ACC112 (cell line): ENCODE data around the gene ZNF678.
"Not testable (repeated sequence)": the region's sequence is repeated elsewhere in the genome, so short reads cannot be mapped to it uniquely, and the experiment has no call there.

ENCODE experiments used
- H2AFZ ChIP-seq: fragments of 200-600 bp; sonication (generic); one replicate; pipeline ENCODE4 v1.6.0; 2017; ENCODE audit warnings: antibody characterized with exemption, low read length; ENCODE audit not compliant: unreplicated experiment
- H3K27ac ChIP-seq: fragments of 200-600 bp; sonication (generic); 2 replicates; pipeline ENCODE4 v1.5.1; 2014; ENCODE audit warnings: low read depth, mild to moderate bottlenecking, antibody characterized with exemption, low read length, moderate library complexity
- H3K27me3 ChIP-seq: fragments of 200-600 bp; sonication (generic); 2 replicates; pipeline ENCODE4 v1.6.1; 2014; ENCODE audit warnings: mild to moderate bottlenecking, antibody characterized with exemption, low read length, moderate library complexity, mixed read lengths; ENCODE audit not compliant: insufficient read depth
- H3K36me3 ChIP-seq: fragments of 200-600 bp; sonication (generic); 2 replicates; pipeline ENCODE4 v1.6.1; 2016; ENCODE audit warnings: mild to moderate bottlenecking, antibody characterized with exemption, low read length, moderate library complexity, mixed read lengths; ENCODE audit not compliant: insufficient read depth
- H3K4me1 ChIP-seq: fragments of 200-600 bp; sonication (generic); one replicate; pipeline ENCODE4 v1.6.1; 2016; ENCODE audit warnings: low read length, mixed read lengths; ENCODE audit not compliant: insufficient read depth, unreplicated experiment, control insufficient read depth
- H3K4me3 ChIP-seq: fragments of 200-600 bp; sonication (generic); 2 replicates; pipeline ENCODE4 v1.5.1; 2014; ENCODE audit warnings: mild to moderate bottlenecking, low read depth, low read length
- H3K79me2 ChIP-seq: fragments of 200-600 bp; sonication (generic); one replicate; pipeline ENCODE4 v1.6.0; 2016; ENCODE audit warnings: low read length; ENCODE audit not compliant: control insufficient read depth, unreplicated experiment, insufficient read depth

ZNF678 gene

GRCh38 chr1:227603327-227603726 lies 40.0 kb downstream of the ZNF678 start:
- H3K27me3 ChIP-seq, result no peaks in the 10 kb centered on the region
- peaks cover 8% of the 10 kb centered on the region for H3K79me2 ChIP-seq
- no peak overlapping the region for H3K4me3 ChIP-seq
- no peak overlapping the region for H2AFZ ChIP-seq
- no peaks in the 10 kb centered on the region for H3K4me1 ChIP-seq
- H3K27ac ChIP-seq, result no peak overlapping the region
- peaks cover 6% of the 10 kb centered on the region; the same call in 1 of the 2 replicates for H3K36me3 ChIP-seq

DNA sequence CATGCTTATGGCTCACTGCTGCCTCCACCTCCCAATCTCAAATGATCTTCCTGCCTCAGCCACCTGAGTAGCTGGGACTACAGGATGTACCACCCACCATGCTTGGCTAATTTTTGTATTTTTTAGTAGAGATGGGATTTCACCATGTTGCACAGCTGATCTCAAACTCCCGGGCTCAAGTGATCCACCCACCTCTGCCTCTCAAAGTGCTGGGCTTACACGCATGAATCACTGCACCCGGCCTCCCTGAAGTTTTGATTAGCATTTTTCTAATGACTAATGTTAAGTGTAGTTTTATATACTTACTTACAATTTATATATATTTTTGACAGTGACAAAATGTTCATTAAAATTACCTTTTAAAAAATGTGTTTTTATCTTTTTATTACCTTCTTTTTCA lies 41.1 kb downstream of the ZNF678 start:
- Histone ChIP-seq H3K4me1 (no peaks in the 10 kb centered on the region), H3K79me2 (peaks cover 8% of the 10 kb centered on the region), H3K36me3 (peaks cover 6% of the 10 kb centered on the region; the same call in 1 of the 2 replicates), H3K4me3 (no peak overlapping the region), H3K27me3 (no peaks in the 10 kb centered on the region), H2AFZ (no peak overlapping the region), H3K27ac (no peak overlapping the region)

GRCh38 chr1:227606271-227606670 lies 42.9 kb downstream of the ZNF678 start:
- H3K27me3 ChIP-seq, H3K27ac ChIP-seq, H3K4me3 ChIP-seq, H3K36me3 ChIP-seq, H3K4me1 ChIP-seq, H3K79me2 ChIP-seq, H2AFZ ChIP-seq: not testable (repeated sequence)

GRCh38 chr1:227607336-227607898 lies 44.1 kb downstream of the ZNF678 start:
- H3K4me1 ChIP-seq, result no peaks in the 10 kb centered on the region
- peaks cover 4% of the 10 kb centered on the region for H3K79me2 ChIP-seq
- H3K4me3 ChIP-seq, result no peak overlapping the region
- no peaks in the 10 kb centered on the region for H3K27me3 ChIP-seq
- H3K36me3 ChIP-seq, result peaks cover 9% of the 10 kb centered on the region; the same call in 1 of the 2 replicates
- no peak overlapping the region for H3K27ac ChIP-seq
- H2AFZ ChIP-seq, result no peak overlapping the region

- Histone ChIP-seq H2AFZ (no peak overlapping the region), H3K27ac (no peak overlapping the region), H3K79me2 (no peaks in the 10 kb centered on the region), H3K36me3 (peaks cover 7% of the 10 kb centered on the region; the same call in 1 of the 2 replicates), H3K4me1 (no peaks in the 10 kb centered on the region), H3K27me3 (no peaks in the 10 kb centered on the region), H3K4me3 (no peak overlapping the region)
Measured at GRCh38 chr1:227612658-227613057, 49.3 kb downstream of the ZNF678 start.

DNA sequence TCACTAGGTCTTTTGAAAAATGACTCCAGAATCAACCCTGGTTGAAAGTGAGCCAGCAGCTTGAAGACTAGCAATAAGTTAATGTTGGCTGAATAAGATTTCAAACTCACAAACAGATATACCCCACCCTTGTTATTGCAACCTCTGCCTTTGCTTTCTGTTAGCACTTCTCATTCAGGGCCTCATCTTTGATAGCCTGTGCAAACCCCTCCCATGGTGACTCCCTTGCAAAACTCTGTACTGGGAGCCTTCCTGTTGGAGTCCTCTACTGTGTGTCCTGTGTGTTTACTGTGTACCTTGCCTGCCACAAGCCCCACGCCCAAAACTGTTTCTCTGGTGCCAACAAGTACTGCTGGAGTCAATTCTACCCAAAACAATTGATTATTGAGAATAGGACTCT lies 50.2 kb downstream of the ZNF678 start:
- H3K27ac ChIP-seq, result no peak overlapping the region
- H3K4me1 ChIP-seq, result no peaks in the 10 kb centered on the region
- H3K4me3 ChIP-seq, result no peak overlapping the region
- H3K27me3 ChIP-seq, result no peaks in the 10 kb centered on the region
- H2AFZ ChIP-seq, result no peak overlapping the region
- peaks cover 7% of the 10 kb centered on the region; the same call in 1 of the 2 replicates for H3K36me3 ChIP-seq
- no peaks in the 10 kb centered on the region for H3K79me2 ChIP-seq

DNA sequence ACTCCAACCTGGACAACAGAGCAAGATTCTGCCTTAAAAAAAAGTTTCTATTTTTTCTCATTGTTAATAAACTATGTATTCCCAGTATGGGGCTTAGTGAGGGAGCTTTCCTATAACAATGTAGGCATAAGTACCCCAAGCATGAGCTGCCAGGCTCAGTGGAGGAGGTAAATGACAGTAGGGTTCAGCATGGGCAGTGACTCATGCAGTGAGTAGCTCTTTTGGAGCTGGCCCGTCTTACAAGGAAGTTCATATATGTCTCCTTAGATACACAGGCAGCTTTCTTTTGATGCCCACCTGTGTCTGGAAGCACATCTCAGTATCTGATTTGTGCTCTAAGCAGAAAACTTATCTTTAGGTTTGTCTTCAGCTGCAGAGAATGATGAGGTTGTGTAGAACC lies 57.9 kb downstream of the ZNF678 start:
- H3K27me3 ChIP-seq, result no peaks in the 10 kb centered on the region
- H2AFZ ChIP-seq, result no peak overlapping the region
- H3K4me1 ChIP-seq, result no peaks in the 10 kb centered on the region
- no peak overlapping the region for H3K4me3 ChIP-seq
- peaks cover 5% of the 10 kb centered on the region; the same call in 1 of the 2 replicates for H3K36me3 ChIP-seq
- H3K79me2 ChIP-seq, result no peaks in the 10 kb centered on the region
- no peak overlapping the region for H3K27ac ChIP-seq

DNA sequence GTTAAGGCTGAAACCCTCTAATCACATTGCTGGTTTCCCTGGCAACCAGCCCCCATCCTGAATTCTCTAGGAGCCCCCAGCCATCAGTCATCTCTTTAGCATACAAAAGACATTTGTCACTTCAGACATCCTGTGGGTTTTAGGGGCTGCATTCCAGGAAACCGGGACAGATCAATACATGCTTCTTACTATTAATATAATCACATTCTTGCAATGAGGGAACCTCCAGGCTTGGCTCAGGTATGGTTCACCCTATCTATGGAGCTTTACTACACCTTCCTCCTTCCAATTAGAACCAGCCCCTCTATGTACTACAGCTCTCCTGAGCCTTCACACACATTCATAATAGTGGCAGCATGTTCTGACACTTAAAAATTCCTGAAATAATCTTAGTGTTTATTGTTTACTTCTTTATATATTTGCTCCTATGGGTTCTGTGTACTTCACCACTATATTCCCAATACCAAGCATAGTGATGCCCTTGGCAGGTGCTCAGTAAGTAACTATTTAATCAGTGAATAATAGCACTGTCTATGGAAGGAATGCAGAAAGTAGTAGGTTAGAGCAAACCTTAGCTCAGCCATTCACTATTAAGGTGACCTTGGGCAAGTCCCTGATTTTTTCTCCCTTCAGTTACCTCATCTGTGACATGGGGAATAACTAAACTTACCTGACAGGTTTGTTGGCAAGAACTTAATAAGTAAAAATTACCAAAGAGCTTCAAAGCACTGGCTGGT lies 59.6 kb downstream of the ZNF678 start:
- Histone ChIP-seq H2AFZ (no peak overlapping the region), H3K79me2 (no peaks in the 10 kb centered on the region), H3K4me3 (no peak overlapping the region), H3K4me1 (no peaks in the 10 kb centered on the region), H3K36me3 (peaks cover 5% of the 10 kb centered on the region; the same call in 1 of the 2 replicates), H3K27me3 (no peaks in the 10 kb centered on the region), H3K27ac (no peak overlapping the region)

- no peaks in the 10 kb centered on the region for H3K36me3 ChIP-seq
Measured at GRCh38 chr1:227632325-227632724, 69.0 kb downstream of the ZNF678 start.

DNA sequence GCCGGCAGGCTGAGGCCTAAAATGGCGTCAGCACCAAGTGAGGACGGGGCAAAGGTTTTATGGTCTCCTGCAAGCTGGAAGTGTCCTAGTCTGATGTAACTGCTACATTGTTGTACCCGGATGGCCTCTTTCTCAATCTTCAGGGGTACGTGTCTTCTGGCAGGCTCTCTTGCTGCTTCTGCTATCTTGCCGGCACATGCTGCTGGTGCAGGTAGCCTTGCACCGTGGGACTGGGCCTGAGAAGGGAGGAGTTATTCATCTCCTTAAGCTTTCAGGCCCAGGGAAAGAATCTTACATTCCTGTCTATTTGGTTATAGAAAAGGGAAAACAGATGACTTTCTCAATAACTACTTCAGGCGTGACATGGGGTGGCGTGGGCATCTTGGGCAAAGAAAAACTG lies 72.2 kb downstream of the ZNF678 start:
- no peak overlapping the region for H2AFZ ChIP-seq
- H3K4me3 ChIP-seq, result no peak overlapping the region
- no peaks in the 10 kb centered on the region for H3K4me1 ChIP-seq
- no peaks in the 10 kb centered on the region for H3K79me2 ChIP-seq
- no peak overlapping the region for H3K27ac ChIP-seq
- H3K27me3 ChIP-seq, result no peaks in the 10 kb centered on the region
- H3K36me3 ChIP-seq, result no peaks in the 10 kb centered on the region

More at GRCh38 chr1:227632325-227632724, 69.0 kb downstream of the ZNF678 start:
- H3K27ac ChIP-seq, result no peak overlapping the region
- H3K4me3 ChIP-seq, result no peak overlapping the region
- no peaks in the 10 kb centered on the region for H3K79me2 ChIP-seq
- no peaks in the 10 kb centered on the region for H3K27me3 ChIP-seq
- H3K4me1 ChIP-seq, result no peaks in the 10 kb centered on the region
- no peak overlapping the region for H2AFZ ChIP-seq

- Histone ChIP-seq H3K4me1 (no peaks in the 10 kb centered on the region), H3K4me3 (no peak overlapping the region), H3K27me3 (no peaks in the 10 kb centered on the region), H2AFZ (no peak overlapping the region), H3K36me3 (peaks cover 63% of the 10 kb centered on the region), H3K79me2 (peaks cover 3% of the 10 kb centered on the region), H3K27ac (no peak overlapping the region)
Measured at GRCh38 chr1:227654431-227654830, 91.1 kb downstream of the ZNF678 start.
